WTC11 (cell line): ENCODE measurements around the gene CTNND2. TPM values are rescaled to one million over a fixed set of nuclear protein-coding genes. Genes with fewer than 3 reads are reported as not detected.

Experiments
- ATAC-seq: fragments of 200-7000 bp; cut with Tn5 transposase; 2 replicates; pipeline ENCODE4 v1.10.0; 2021; ENCODE audit warnings: mild to moderate bottlenecking, moderate library complexity
- CTCF ChIA-PET: fragments of 300-600 bp; sonication (Branson Sonifier 250); formaldehyde crosslinking; loops from one replicate; lab custom pipeline; 2021; ENCODE audit warnings: antibody characterized with exemption; lab: Charles Lee
- POLR2A ChIA-PET: fragments of 350-600 bp; sonication (Branson Sonifier 250); formaldehyde crosslinking; loops from one replicate; lab custom pipeline; 2021; ENCODE audit warnings: antibody characterized with exemption; lab: Charles Lee
- DNase-seq: peaks from one replicate; pipeline ENCODE4 v3.0.0; 2021; ENCODE audit warnings: low spot score
- H3K27ac Mint-ChIP-seq: 2 replicates; pipeline ENCODE4 v1.8.0; 2021; ENCODE audit warnings: mixed read lengths
- H3K27me3 Mint-ChIP-seq: 2 replicates; pipeline ENCODE4 v1.8.0; 2021; ENCODE audit warnings: low read depth, mild to moderate bottlenecking, moderate library complexity, mixed read lengths
- H3K36me3 Mint-ChIP-seq: 2 replicates; pipeline ENCODE4 v1.8.0; 2021; ENCODE audit warnings: mixed read lengths
- H3K4me1 Mint-ChIP-seq: 2 replicates; pipeline ENCODE4 v1.8.0; 2022; ENCODE audit warnings: mixed read lengths
- H3K4me3 Mint-ChIP-seq: 2 replicates; pipeline ENCODE4 v1.8.0; 2021; ENCODE audit warnings: mild to moderate bottlenecking, moderate library complexity, mixed read lengths
- H3K9me3 Mint-ChIP-seq: 2 replicates; pipeline ENCODE4 v1.8.0; 2021; ENCODE audit warnings: mixed read lengths
- AR ChIP-seq: fragments of 250-450 bp; sonication (Bioruptor Pico); IDR thresholded peaks from 2 replicates; pipeline ENCODE4 v1.9.0; 2021; ENCODE audit warnings: mild to moderate bottlenecking
- ARID4B ChIP-seq: sonication (generic); formaldehyde crosslinking; IDR thresholded peaks from 2 replicates; pipeline ENCODE4 v1.8.0; 2023; ENCODE audit warnings: missing genetic modification reagents, mild to moderate bottlenecking, borderline replicate concordance
- CBFB ChIP-seq: sonication (generic); formaldehyde crosslinking; IDR thresholded peaks from 2 replicates; pipeline ENCODE4 v1.8.1; 2022; ENCODE audit warnings: mild to moderate bottlenecking, low read depth, missing genetic modification reagents
- E2F5 ChIP-seq: sonication (generic); formaldehyde crosslinking; IDR thresholded peaks from 2 replicates; pipeline ENCODE4 v1.8.1; 2022; ENCODE audit warnings: mild to moderate bottlenecking, moderate library complexity, missing genetic modification reagents
- ERG ChIP-seq: fragments of 250-450 bp; sonication (Bioruptor Pico); IDR thresholded peaks from 2 replicates; pipeline ENCODE4 v1.8.0; 2021; ENCODE audit warnings: mild to moderate bottlenecking
- ETV6 ChIP-seq: sonication (generic); formaldehyde crosslinking; IDR thresholded peaks from 2 replicates; pipeline ENCODE4 v1.8.1; 2022; ENCODE audit warnings: mild to moderate bottlenecking, missing genetic modification reagents
- GABPB1 ChIP-seq: sonication (generic); formaldehyde crosslinking; IDR thresholded peaks from 2 replicates; pipeline ENCODE4 v1.8.1; 2023; ENCODE audit warnings: mild to moderate bottlenecking, missing genetic modification reagents
- IRF2 ChIP-seq: sonication (generic); formaldehyde crosslinking; IDR thresholded peaks from 2 replicates; pipeline ENCODE4 v1.8.0; 2022; ENCODE audit warnings: low read depth, missing genetic modification reagents, borderline replicate concordance
- MLX ChIP-seq: sonication (generic); formaldehyde crosslinking; IDR thresholded peaks from 2 replicates; pipeline ENCODE4 v1.8.1; 2023; ENCODE audit warnings: mild to moderate bottlenecking, missing genetic modification reagents, moderate library complexity
- NFATC4 ChIP-seq: fragments of 250-450 bp; sonication (Bioruptor Pico); IDR thresholded peaks from 2 replicates; pipeline ENCODE4 v1.9.0; 2021; ENCODE audit warnings: mild to moderate bottlenecking
- NR2C2 ChIP-seq: sonication (generic); formaldehyde crosslinking; IDR thresholded peaks from 2 replicates; pipeline ENCODE4 v1.8.0; 2022; ENCODE audit warnings: mild to moderate bottlenecking, missing genetic modification reagents
- NR3C1 ChIP-seq: sonication (generic); formaldehyde crosslinking; conservative IDR thresholded peaks from 2 replicates; pipeline ENCODE4 v1.8.1; 2023; ENCODE audit warnings: low read depth, mild to moderate bottlenecking, missing genetic modification reagents
- OVOL2 ChIP-seq: fragments of 250-450 bp; sonication (Bioruptor Pico); IDR thresholded peaks from 2 replicates; pipeline ENCODE4 v1.9.0; 2021; ENCODE audit warnings: mild to moderate bottlenecking, borderline replicate concordance
- PRDM15 ChIP-seq: sonication (generic); formaldehyde crosslinking; IDR thresholded peaks from 2 replicates; pipeline ENCODE4 v1.8.0; 2022; ENCODE audit warnings: missing genetic modification reagents
- PRRX2 ChIP-seq: fragments of 250-450 bp; sonication (Bioruptor Pico); IDR thresholded peaks from 2 replicates; pipeline ENCODE4 v1.8.0; 2021; ENCODE audit warnings: mild to moderate bottlenecking
- RELA ChIP-seq: sonication (generic); formaldehyde crosslinking; IDR thresholded peaks from 2 replicates; pipeline ENCODE4 v1.8.1; 2022; ENCODE audit warnings: missing genetic modification reagents, mild to moderate bottlenecking, borderline replicate concordance
- RORB ChIP-seq: fragments of 250-450 bp; sonication (Bioruptor Pico); IDR thresholded peaks from 2 replicates; pipeline ENCODE4 v1.9.0; 2021; ENCODE audit warnings: mild to moderate bottlenecking
- TEAD1 ChIP-seq: sonication (generic); formaldehyde crosslinking; IDR thresholded peaks from 2 replicates; pipeline ENCODE4 v1.8.0; 2022; ENCODE audit warnings: mild to moderate bottlenecking, missing genetic modification reagents
- ZNF263 ChIP-seq: sonication (generic); formaldehyde crosslinking; IDR thresholded peaks from 2 replicates; pipeline ENCODE4 v1.8.1; 2022; ENCODE audit warnings: low read depth, mild to moderate bottlenecking, moderate library complexity, missing genetic modification reagents
- ZNF317 ChIP-seq: sonication (generic); formaldehyde crosslinking; IDR thresholded peaks from 2 replicates; pipeline ENCODE4 v1.8.1; 2023; ENCODE audit warnings: low read depth, mild to moderate bottlenecking, moderate library complexity, missing genetic modification reagents, borderline replicate concordance
- total RNA-seq: library from RNA; stranded (reverse); gene quantifications from 3 replicates; pipeline ENCODE4 v1.2.3, GENCODE V29; 2021

CTNND2 gene
- total RNA-seq, 1 experiment from 2014 or later = 11.9 TPM

GRCh38 chr5:11390291-11390767 is 513.9 kb downstream of the CTNND2 start (continued):
- TF ChIP-seq PRDM15 (CRISPR knock-in tag) (no peak), AR (CRISPR knock-in tag) (no peak), PRRX2 (CRISPR knock-in tag) (no peak), GABPB1 (CRISPR knock-in tag) (no peak), IRF2 (no peak), ARID4B (CRISPR knock-in tag) (no peak), RORB (CRISPR knock-in tag) (no peak), NR2C2 (CRISPR knock-in tag) (no peak)

GRCh38 chr5:11387382-11387781 is 516.9 kb downstream of the CTNND2 start:
- no peak overlapping the region for H3K27ac Mint-ChIP-seq
- peaks cover 28% of the 10 kb centered on the region for H3K4me1 Mint-ChIP-seq
- H3K36me3 Mint-ChIP-seq = no peaks in the 10 kb centered on the region
- DNase-seq (no peak), ATAC-seq (no peak)
- no peak overlapping the region for H3K4me3 Mint-ChIP-seq
- no peaks in the 10 kb centered on the region for H3K9me3 Mint-ChIP-seq
- ChIA-PET POLR2A (no interaction called here), CTCF (no interaction called here)
- H3K27me3 Mint-ChIP-seq = peaks cover 51% of the 10 kb centered on the region
- no peak for TF ChIP-seq CBFB
- TF ChIP-seq OVOL2 = no peak
- no peak for TF ChIP-seq ETV6 (CRISPR knock-in tag)
- TF ChIP-seq E2F5 (CRISPR knock-in tag) = no peak
- TF ChIP-seq RELA (CRISPR knock-in tag) = no peak
- TF ChIP-seq TEAD1 (CRISPR knock-in tag) = no peak
- no peak for TF ChIP-seq PRDM15 (CRISPR knock-in tag)
- TF ChIP-seq ZNF317 (CRISPR knock-in tag) = no peak
- no peak for TF ChIP-seq ZNF263 (CRISPR knock-in tag)
- no peak for TF ChIP-seq NFATC4
- no peak for TF ChIP-seq ERG (CRISPR knock-in tag)
- no peak for TF ChIP-seq NR3C1 (CRISPR knock-in tag)
- no peak for TF ChIP-seq MLX
